H1 (cell line): ENCODE data around the gene MAPK8IP2. TPM values are rescaled to one million over a fixed set of nuclear protein-coding genes. Genes with fewer than 3 reads are reported as not detected.

Experiments
- CTCF ChIA-PET: fragments of 300-600 bp; sonication (Branson Sonifier 250); formaldehyde crosslinking; loops from one replicate; lab custom pipeline; 2021; ENCODE audit not compliant: partially characterized antibody; lab: Charles Lee
- POLR2A ChIA-PET: fragments of 300-600 bp; sonication (Branson Sonifier 250); formaldehyde crosslinking; loops from one replicate; lab custom pipeline; 2021; ENCODE audit warnings: inconsistent platforms; ENCODE audit not compliant: partially characterized antibody; lab: Charles Lee
- DNase-seq, 2 experiments: peaks; one replicate each; pipeline versions ENCODE4 v3.0.0 to v3.0.0-alpha.2; 2010 to 2022; ENCODE audit warnings: low spot score in 2 of 2, low read depth in 1 of 2, mixed read lengths in 1 of 2
- FAIRE-seq: peaks from 2 replicates; lab custom pipeline; 2011; peaks lifted over from hg19 to GRCh38; lab: Jason Lieb, UNC
- H2AFZ ChIP-seq: 2 replicates; pipeline ENCODE4 v1.8.1; 2012; ENCODE audit warnings: low read length, inconsistent platforms
- H2AK5ac ChIP-seq: 2 replicates; pipeline ENCODE4 v1.6.1; 2013; ENCODE audit warnings: low read depth, low read length
- H2BK120ac ChIP-seq: replicated peaks from 2 replicates; pipeline ENCODE3; 2013; ENCODE audit warnings: low read depth, low read length, inconsistent platforms
- H2BK12ac ChIP-seq: 2 replicates; pipeline ENCODE4 v1.6.1; 2013; ENCODE audit warnings: low read depth, low read length
- H2BK15ac ChIP-seq: 2 replicates; pipeline ENCODE4 v1.6.1; 2013; ENCODE audit warnings: low read length
- H2BK20ac ChIP-seq: 2 replicates; pipeline ENCODE4 v1.6.1; 2013; ENCODE audit warnings: low read length
- H2BK5ac ChIP-seq: 2 replicates; pipeline ENCODE4 v1.6.1; 2013; ENCODE audit warnings: low read depth, low read length
- H3K14ac ChIP-seq: 2 replicates; pipeline ENCODE4 v1.6.1; 2013; ENCODE audit warnings: inconsistent platforms; ENCODE audit not compliant: insufficient read length
- H3K18ac ChIP-seq: 2 replicates; pipeline ENCODE4 v1.6.1; 2013; ENCODE audit warnings: low read length; ENCODE audit errors: extremely low read depth
- H3K23ac ChIP-seq: 2 replicates; pipeline ENCODE4 v1.6.1; 2013; ENCODE audit warnings: inconsistent platforms; ENCODE audit not compliant: insufficient read length
- H3K23me2 ChIP-seq: 2 replicates; pipeline ENCODE4 v1.6.1; 2013; ENCODE audit warnings: low read depth, low read length
- H3K27ac ChIP-seq: 2 replicates; pipeline ENCODE4 v1.6.1; 2011; ENCODE audit warnings: low read depth, low read length, inconsistent platforms
- H3K27me3 ChIP-seq, 4 experiments: replicated peaks in 1 of 4; 1 replicate in 1 of 4; 2 replicates in 3 of 4; pipeline versions ENCODE4 v1.6.1 to v1.8.1; 2011 to 2013; ENCODE audit warnings: low read length in 3 of 4, mild to moderate bottlenecking in 3 of 4, inconsistent platforms in 2 of 4, mixed read lengths in 2 of 4, moderate library complexity in 1 of 4; ENCODE audit not compliant: control insufficient read depth in 3 of 4, insufficient read depth in 3 of 4; ENCODE audit errors: extremely low read depth in 1 of 4
- H3K36me3 ChIP-seq, 4 experiments: 2 replicates each; pipeline versions ENCODE4 v1.6.1 to v1.8.1; 2011 to 2013; ENCODE audit warnings: mild to moderate bottlenecking in 4 of 4, low read length in 3 of 4, moderate library complexity in 2 of 4, control low read depth in 1 of 4, inconsistent platforms in 1 of 4; ENCODE audit not compliant: insufficient read depth in 4 of 4, control insufficient read depth in 2 of 4
- H3K4ac ChIP-seq: replicated peaks from 2 replicates; pipeline ENCODE3; 2013; ENCODE audit warnings: low read length, low read depth, mixed read lengths, inconsistent platforms; ENCODE audit not compliant: insufficient read length
- H3K4me1 ChIP-seq, 4 experiments: replicated peaks in 1 of 4; 1 replicate in 1 of 4; 2 replicates in 3 of 4; pipeline versions ENCODE4 v1.6.1 to v1.8.1; 2011 to 2013; ENCODE audit warnings: low read length in 3 of 4, inconsistent platforms in 2 of 4, mixed read lengths in 1 of 4; ENCODE audit not compliant: insufficient read depth in 4 of 4, control insufficient read depth in 3 of 4
- H3K4me2 ChIP-seq, 2 experiments: 2 replicates each; pipeline versions ENCODE4 v1.6.1 to v1.8.1; 2011 to 2013; ENCODE audit warnings: low read depth in 2 of 2, low read length in 2 of 2, control low read depth in 1 of 2, inconsistent platforms in 1 of 2, mild to moderate bottlenecking in 1 of 2; ENCODE audit not compliant: insufficient read depth in 1 of 2
- H3K4me3 ChIP-seq, 4 experiments: fragments of 200-600, 300-600 bp in 1 of 4; sonication (generic), shearing (Covaris generic), sonication (Bioruptor Twin) in 1 of 4; 2 replicates each; pipeline versions ENCODE4 v1.5.1 to v1.8.1; 2011 to 2016; ENCODE audit warnings: low read length in 4 of 4, low read depth in 3 of 4, control low read depth in 2 of 4, inconsistent platforms in 2 of 4, mild to moderate bottlenecking in 2 of 4, mixed read lengths in 1 of 4, moderate library complexity in 1 of 4; ENCODE audit not compliant: insufficient read depth in 2 of 4; ENCODE audit errors: extremely low read depth in 1 of 4
- H3K56ac ChIP-seq: replicated peaks from 2 replicates; pipeline ENCODE3; 2013; ENCODE audit warnings: low read depth, mild to moderate bottlenecking, mixed read lengths, low read length, inconsistent platforms; ENCODE audit not compliant: insufficient read length
- H3K79me1 ChIP-seq: 2 replicates; pipeline ENCODE4 v1.6.1; 2013; ENCODE audit warnings: low read depth, low read length, control low read depth
- H3K79me2 ChIP-seq, 2 experiments: 2 replicates each; pipeline versions ENCODE4 v1.6.1 to v1.8.1; 2012 to 2013; ENCODE audit warnings: low read length in 2 of 2, mild to moderate bottlenecking in 2 of 2, inconsistent platforms in 1 of 2; ENCODE audit not compliant: insufficient read depth in 2 of 2, control insufficient read depth in 1 of 2
- H3K9ac ChIP-seq, 4 experiments: replicated peaks in 1 of 4; 1 replicate in 1 of 4; 2 replicates in 3 of 4; pipeline versions ENCODE4 v1.6.1 to v1.8.1; 2011 to 2013; ENCODE audit warnings: low read depth in 3 of 4, low read length in 3 of 4, control low read depth in 2 of 4, mild to moderate bottlenecking in 2 of 4, moderate library complexity in 2 of 4, inconsistent platforms in 1 of 4; ENCODE audit errors: extremely low read depth in 1 of 4
- H3K9me3 ChIP-seq, 2 experiments: 2 replicates each; pipeline versions ENCODE4 v1.6.1 to v1.8.1; 2012 to 2013; ENCODE audit warnings: mild to moderate bottlenecking in 2 of 2, moderate library complexity in 2 of 2, control low read depth in 1 of 2, inconsistent platforms in 1 of 2, low read depth in 1 of 2, low read length in 1 of 2, mixed read lengths in 1 of 2; ENCODE audit not compliant: insufficient read depth in 2 of 2
- H4K20me1 ChIP-seq, 2 experiments: replicated peaks in 1 of 2; 2 replicates each; pipeline versions ENCODE3 to v1.8.1; 2011 to 2013; ENCODE audit warnings: inconsistent platforms in 2 of 2, low read length in 2 of 2, mild to moderate bottlenecking in 1 of 2; ENCODE audit not compliant: insufficient read depth in 2 of 2, control insufficient read depth in 1 of 2
- H4K5ac ChIP-seq: 2 replicates; pipeline ENCODE4 v1.6.1; 2013; ENCODE audit warnings: low read length, low read depth, mixed read lengths, inconsistent platforms; ENCODE audit not compliant: insufficient read length
- H4K8ac ChIP-seq: 2 replicates; pipeline ENCODE4 v1.8.0; 2013; ENCODE audit warnings: mild to moderate bottlenecking, moderate library complexity, low read length, inconsistent platforms; ENCODE audit not compliant: insufficient read depth; ENCODE audit errors: extremely low read depth
- H4K91ac ChIP-seq: replicated peaks from 2 replicates; pipeline ENCODE3; 2013; ENCODE audit warnings: low read length, mixed read lengths, inconsistent platforms; ENCODE audit not compliant: insufficient read length
- BCL11A ChIP-seq, 2 experiments: IDR thresholded peaks; one replicate each; pipeline ENCODE4 v1.6.1; 2011; ENCODE audit warnings: low read depth in 2 of 2, low read length in 2 of 2, mild to moderate bottlenecking in 2 of 2
- CHD2 ChIP-seq: IDR thresholded peaks from 2 replicates; pipeline ENCODE4 v1.6.1; 2012; ENCODE audit warnings: low read length, improper control_type of control experiment
- CREB1 ChIP-seq: IDR thresholded peaks from 2 replicates; pipeline ENCODE4 v1.6.1; 2012; ENCODE audit warnings: inconsistent platforms
- KDM1A ChIP-seq: fragments of 200-600, 300-600 bp; sonication (generic); IDR thresholded peaks from 2 replicates; pipeline ENCODE4 v1.7.1; 2016; ENCODE audit warnings: mild to moderate bottlenecking, low read length, borderline replicate concordance
- KDM4A ChIP-seq: IDR thresholded peaks from one replicate; pipeline ENCODE4 v1.7.1; 2012; ENCODE audit warnings: low read depth, mild to moderate bottlenecking, moderate library complexity, low read length, inconsistent platforms; ENCODE audit not compliant: severe bottlenecking
- NANOG ChIP-seq: IDR thresholded peaks from 2 replicates; pipeline ENCODE4 v1.6.1; 2011; ENCODE audit warnings: low read length, low read depth, mild to moderate bottlenecking, inconsistent platforms; ENCODE audit not compliant: insufficient read depth, poor library complexity, severe bottlenecking
- POLR2AphosphoS5 ChIP-seq: IDR thresholded peaks from 2 replicates; pipeline ENCODE4 v1.6.1; 2011; ENCODE audit warnings: low read depth, low read length
- POU5F1 ChIP-seq: IDR thresholded peaks from 2 replicates; pipeline ENCODE4 v1.6.1; 2011; ENCODE audit warnings: low read depth, mild to moderate bottlenecking, low read length, moderate library complexity
- SAP30 ChIP-seq: fragments of 300-600 bp; sonication (generic); IDR thresholded peaks from 2 replicates; pipeline ENCODE4 v1.7.1; 2012; ENCODE audit warnings: low read length, moderate library complexity, mild to moderate bottlenecking, inconsistent platforms; ENCODE audit not compliant: insufficient read depth, insufficient replicate concordance
- SIN3A ChIP-seq, 2 experiments: IDR thresholded peaks in 1 of 2; conservative IDR thresholded peaks in 1 of 2; 2 replicates each; pipeline ENCODE4 v1.6.1; 2011 to 2012; ENCODE audit warnings: low read length in 2 of 2, improper control_type of control experiment in 1 of 2, low read depth in 1 of 2, mild to moderate bottlenecking in 1 of 2
- SIX5 ChIP-seq: IDR thresholded peaks from 2 replicates; pipeline ENCODE4 v1.6.1; 2011; ENCODE audit warnings: mild to moderate bottlenecking, low read depth, low read length
- SRF ChIP-seq: IDR thresholded peaks from 2 replicates; pipeline ENCODE4 v1.6.1; 2011; ENCODE audit warnings: mild to moderate bottlenecking, low read depth, low read length, moderate library complexity
- TAF1 ChIP-seq: IDR thresholded peaks from 2 replicates; pipeline ENCODE4 v1.6.1; 2011; ENCODE audit warnings: mild to moderate bottlenecking, low read depth, low read length
- ZNF274 ChIP-seq: IDR thresholded peaks from 2 replicates; pipeline ENCODE4 v1.7.0; 2012; ENCODE audit warnings: low read length, borderline replicate concordance; ENCODE audit errors: extremely low read depth
- WGBS, 2 experiments: shearing (Covaris generic) in 1 of 2; methylation state at CpG; one replicate each; pipeline versions ENCODE4 v1.1.6 to v1.1.7; 2013 to 2015; ENCODE audit warnings: low lambda C conversion rate in 2 of 2, mixed read lengths in 2 of 2, inconsistent platforms in 1 of 2, low coverage in 1 of 2, missing lambda C conversion rate in 1 of 2; ENCODE audit not compliant: insufficient replicate concordance in 2 of 2, insufficient coverage in 1 of 2, insufficient read length in 1 of 2; ENCODE audit errors: extremely low coverage in 1 of 2, missing lambda C conversion rate in 1 of 2; 5-methylcytosine and 5-hydroxymethylcytosine counted together
- polyA plus RNA-seq, 7 experiments: library from polyadenylated mRNA; depleted of rRNA in 3 of 7; stranded (reverse) in 5 of 7; unstranded in 2 of 7; fragments of >200 nt in 5 of 7; fragments of 200-250 nt in 2 of 7; gene quantifications; 1 replicate in 5 of 7; 2 replicates in 1 of 7; 4 replicates in 1 of 7; pipeline versions ENCODE4 v1.2.1 to v1.2.3, GENCODE V29; 2011 to 2013; ENCODE audit warnings: missing spikeins in 2 of 7, mixed read lengths in 2 of 7
- total RNA-seq: library from RNA; stranded (reverse); fragmentation: NEBNext Ultra II Directional; extraction: Animal tissue kit (Norgen Biotek cat#: 25700); gene quantifications from 2 replicates; pipeline ENCODE4 v1.2.1, GENCODE V29; 2021

The MAPK8IP2 gene
- total and polyA plus RNA-seq, 2 of the 8 experiments (the other 6 are each of a cell fraction or from before 2014, with no cell fraction given), result 1.5 to 5.5 TPM

DNA sequence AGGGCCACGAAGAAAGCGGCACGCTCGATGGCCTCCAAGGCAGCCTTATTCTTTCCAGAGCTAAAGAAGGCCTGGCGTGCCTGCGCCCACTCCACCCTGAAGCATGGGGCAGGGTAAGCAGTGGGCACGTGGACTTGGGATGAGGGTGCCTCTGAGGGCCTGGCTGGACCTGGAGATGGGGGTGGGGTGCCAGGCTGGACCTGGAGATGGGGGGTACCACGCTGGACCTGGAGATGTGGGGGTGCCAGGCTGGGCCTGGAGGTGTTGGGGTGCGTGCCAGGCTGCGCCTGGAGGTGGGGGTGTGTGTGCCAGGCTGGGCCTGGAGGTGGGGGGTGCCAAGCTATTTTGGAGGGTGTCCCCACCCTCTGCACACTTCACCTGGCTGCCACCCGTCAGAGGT is 27.6 kb upstream of the MAPK8IP2 start:
- Histone ChIP-seq H3K9me3 (no peaks in the 10 kb centered on the region), H3K4me2 (no peak overlapping the region), H2BK120ac (no peak overlapping the region), H4K8ac (no peak overlapping the region), H4K5ac (no peak overlapping the region), H3K18ac (no peak overlapping the region), H4K20me1 (peaks cover 4 to 22% of the 10 kb centered on the region in 2 experiments), H3K9ac (no peak overlapping the region), H4K91ac (no peak overlapping the region), H2BK12ac (no peak overlapping the region), H3K4me1 (no peaks in the 10 kb centered on the region), H3K79me1 (no peaks in the 10 kb centered on the region), H3K27ac (no peak overlapping the region), H3K4me3 (no peak overlapping the region), H2AK5ac (no peak overlapping the region), H2BK5ac (no peak overlapping the region), H3K56ac (no peak overlapping the region), H3K27me3 (no peaks in the 10 kb centered on the region), H3K4ac (no peak overlapping the region), H3K23me2 (no peaks in the 10 kb centered on the region), H3K23ac (no peak overlapping the region), H2BK20ac (no peak overlapping the region), H2BK15ac (no peak overlapping the region), H3K14ac (no peak overlapping the region), H3K79me2 (no peaks in the 10 kb centered on the region), H2AFZ (no peak overlapping the region), H3K36me3 (peaks cover 12 to 38% (median 31%) of the 10 kb centered on the region in 4 experiments; a peak in 7 of 8 replicates)
- DNase-seq, result no peak
- no peak for FAIRE-seq
- ChIA-PET CTCF (interaction anchor here (0.7 to 8.1 kb wide), 11 partner anchors 8 to 119 kb away, joined by 3 to 84 read pairs (median 3); partner anchors contain the start of genes ARSA and SYCE3), POLR2A (interaction anchor here (2.3 to 3.1 kb wide), 2 partner anchors 9 to 10 kb away, joined by 7 to 10 read pairs; partner anchors contain the start of genes CHKB and SYCE3)
- 87% methylated on average over 11 of the region's 11 CpGs; no CpG with 5 or more reads in 1 of the 2 experiments for whole genome bisulfite sequencing, 2 experiments
- TF ChIP-seq SRF (no peak), KDM4A (no peak), ZNF274 (no peak), CREB1 (no peak), POU5F1 (no peak), SIX5 (no peak), POLR2AphosphoS5 (no peak), CHD2 (no peak), SAP30 (no peak), NANOG (no peak), TAF1 (no peak), SIN3A (conservative IDR thresholded peaks at IDR 0.05 in 1 of 2, IDR thresholded peaks at IDR 0.05 in 1 of 2; ENCODE audit: low read depth in 1 of 2, low read length in 2 of 2) (no peak), KDM1A (no peak), BCL11A (IDR thresholded peaks at IDR 0.05; ENCODE audit: low read depth in 2 of 2, low read length in 2 of 2) (no peak)
